Endothelial cell of umbilical vein (primary cell): ENCODE data around the gene CIC. TPM values are rescaled to one million over a fixed set of nuclear protein-coding genes. Genes with fewer than 3 reads are reported as not detected.
"Not testable (repeated sequence)": the region's sequence is repeated elsewhere in the genome, so short reads cannot be mapped to it uniquely, and the experiment has no call there.

Experiments used
- BruUV-seq: library from RNA; stranded (reverse); fragments of 400-500 nt; replicated peaks from 2 replicates; lab custom pipeline; 2021; lab: Mats Ljungman, UMichigan
- CTCF ChIA-PET: fragments of 300-600, 350-600 bp; sonication (Branson Sonifier 250); formaldehyde crosslinking; loops from one replicate; lab custom pipeline; 2021; ENCODE audit warnings: antibody characterized with exemption, inconsistent platforms; lab: Charles Lee
- POLR2A ChIA-PET: fragments of 300-600, 350-600 bp; sonication (Branson Sonifier 250); formaldehyde crosslinking; loops from one replicate; lab custom pipeline; 2021; ENCODE audit warnings: antibody characterized with exemption, inconsistent platforms; lab: Charles Lee
- DNase-seq: peaks from one replicate; pipeline ENCODE4 v3.0.0-alpha.2; 2011; ENCODE audit warnings: low read depth, low spot score
- FAIRE-seq: peaks from 2 replicates; lab custom pipeline; 2011; peaks lifted over from hg19 to GRCh38; lab: Jason Lieb, UNC
- H2AFZ ChIP-seq: 2 replicates; pipeline ENCODE4 v1.6.0; 2012; ENCODE audit warnings: low read depth, low read length, control low read depth, inconsistent platforms
- H3K27ac ChIP-seq: 2 replicates; pipeline ENCODE4 v1.5.1; 2011; ENCODE audit warnings: low read depth, mild to moderate bottlenecking, control low read depth, low read length, moderate library complexity; ENCODE audit not compliant: insufficient read depth
- H3K27me3 ChIP-seq, 2 experiments: 2 replicates each; pipeline versions ENCODE4 v1.6.0 to v1.6.1; 2011; ENCODE audit warnings: low read length in 2 of 2, mixed read lengths in 1 of 2; ENCODE audit not compliant: control insufficient read depth in 2 of 2, insufficient read depth in 2 of 2
- H3K36me3 ChIP-seq, 2 experiments: 2 replicates in 1 of 2; 3 replicates in 1 of 2; pipeline ENCODE4 v1.5.1; 2011; ENCODE audit warnings: low read length in 2 of 2, mild to moderate bottlenecking in 1 of 2, moderate library complexity in 1 of 2; ENCODE audit not compliant: control insufficient read depth in 2 of 2, insufficient read depth in 2 of 2; ENCODE audit errors: extremely low read depth in 1 of 2
- H3K4me1 ChIP-seq: 3 replicates; pipeline ENCODE4 v1.5.1; 2011; ENCODE audit warnings: mild to moderate bottlenecking, low read length; ENCODE audit not compliant: control insufficient read depth, insufficient read depth; ENCODE audit errors: extremely low read depth
- H3K4me2 ChIP-seq: 2 replicates; pipeline ENCODE4 v1.6.1; 2011; ENCODE audit warnings: low read length, control low read depth, mixed read lengths; ENCODE audit not compliant: insufficient read depth
- H3K4me3 ChIP-seq, 3 experiments: fragments of 200-600 bp in 1 of 3; sonication (generic), shearing (Covaris generic) in 1 of 3; replicated peaks in 1 of 3; 2 replicates each; pipeline ENCODE4 v1.5.1; 2011 to 2016; ENCODE audit warnings: control low read depth in 3 of 3, low read length in 3 of 3, mild to moderate bottlenecking in 2 of 3, inconsistent platforms in 1 of 3, low read depth in 1 of 3, moderate library complexity in 1 of 3; ENCODE audit not compliant: insufficient read depth in 1 of 3
- H3K79me2 ChIP-seq: 2 replicates; pipeline ENCODE4 v1.6.0; 2012; ENCODE audit warnings: low read length, inconsistent platforms; ENCODE audit not compliant: control insufficient read depth, insufficient read depth
- H3K9ac ChIP-seq: replicated peaks from 2 replicates; pipeline ENCODE3; 2011; ENCODE audit warnings: low read length, control low read depth; ENCODE audit not compliant: insufficient read depth; ENCODE audit errors: extremely low read depth
- H3K9me1 ChIP-seq: replicated peaks from 3 replicates; pipeline ENCODE4 v1.6.0; 2011; ENCODE audit warnings: mild to moderate bottlenecking, low read length; ENCODE audit not compliant: control insufficient read depth, insufficient read depth; ENCODE audit errors: extremely low read depth
- H3K9me3 ChIP-seq: replicated peaks from 2 replicates; pipeline ENCODE4 v1.5.1; 2012; ENCODE audit warnings: low read length, inconsistent platforms; ENCODE audit not compliant: control insufficient read depth, insufficient read depth
- H4K20me1 ChIP-seq: replicated peaks from 2 replicates; pipeline ENCODE3; 2011; ENCODE audit warnings: mild to moderate bottlenecking, low read length; ENCODE audit not compliant: control insufficient read depth, insufficient read depth; ENCODE audit errors: extremely low read depth
- CTCF ChIP-seq, 2 donors: IDR thresholded peaks; 1 replicate in 1 of 2; 2 replicates in 1 of 2; pipeline ENCODE4 v1.5.1; 2011; ENCODE audit warnings: low read length in 2 of 2, mild to moderate bottlenecking in 2 of 2, moderate library complexity in 2 of 2, control low read depth in 1 of 2, inconsistent platforms in 1 of 2, low read depth in 1 of 2; ENCODE audit not compliant: insufficient read depth in 1 of 2; ENCODE audit errors: extremely low read depth in 1 of 2
- EZH2 ChIP-seq: IDR thresholded peaks from 2 replicates; pipeline ENCODE4 v1.6.1; 2012; ENCODE audit warnings: borderline replicate concordance, low read depth, mild to moderate bottlenecking, moderate library complexity, low read length, inconsistent platforms; ENCODE audit not compliant: severe bottlenecking
- FOS ChIP-seq: IDR thresholded peaks from 2 replicates; pipeline ENCODE4 v1.6.1; 2011; ENCODE audit warnings: mild to moderate bottlenecking, low read length, moderate library complexity, borderline replicate concordance; ENCODE audit not compliant: insufficient read depth
- GATA2 ChIP-seq: IDR thresholded peaks from 2 replicates; pipeline ENCODE4 v1.7.0; 2011; ENCODE audit warnings: low read depth, mild to moderate bottlenecking, moderate library complexity, mixed read lengths, low read length; ENCODE audit not compliant: insufficient read length, insufficient read depth
- JUN ChIP-seq: IDR thresholded peaks from 2 replicates; pipeline ENCODE4 v1.6.1; 2011; ENCODE audit warnings: borderline replicate concordance, low read depth; ENCODE audit not compliant: insufficient read length, insufficient read depth
- MAX ChIP-seq: IDR thresholded peaks from 2 replicates; pipeline ENCODE4 v1.6.1; 2011; ENCODE audit not compliant: insufficient read depth, insufficient read length
- MYC ChIP-seq: IDR thresholded peaks from one replicate; pipeline ENCODE4 v1.6.1; 2011; ENCODE audit warnings: mild to moderate bottlenecking, low read depth, low read length
- POLR2A ChIP-seq: IDR thresholded peaks from 2 replicates; pipeline ENCODE4 v1.6.1; 2012; ENCODE audit warnings: low read depth, mild to moderate bottlenecking, control low read depth, low read length
- POLR2AphosphoS5 ChIP-seq: IDR thresholded peaks from 2 replicates; pipeline ENCODE4 v1.6.1; 2012; ENCODE audit warnings: low read depth, mild to moderate bottlenecking, control low read depth, low read length, moderate library complexity; ENCODE audit not compliant: insufficient read depth
- dilution Hi-C: fragments of 300-500 bp; cut with MboI; formaldehyde crosslinking; loops from one replicate; pipeline ENCODE4 v1.15.0; 2019; ENCODE audit warnings: low sequenced_read_pairs; ENCODE audit not compliant: extremely low pct_ligation_motif_present
- intact Hi-C: fragments of 100-400 bp; cut with micrococcal nuclease; formaldehyde crosslinking; loops from one replicate; pipeline ENCODE4 v1.10.0; 2022
- polyA plus RNA-seq, 4 experiments: library from polyadenylated mRNA; depleted of rRNA in 3 of 4; stranded (reverse) in 3 of 4; unstranded in 1 of 4; fragments of >200 nt; gene quantifications; 2 replicates each; pipeline versions ENCODE4 v1.2.1 to v1.2.3, GENCODE V29; 2011 to 2012; ENCODE audit warnings: missing spikeins in 1 of 4
- total RNA-seq: library from RNA; stranded (reverse); gene quantifications from 2 replicates; pipeline ENCODE4 v1.2.3, GENCODE V29; 2021

The CIC gene
- total and polyA plus RNA-seq, 2 donors (not counting 3 experiments of a cell fraction or from before 2014, with no cell fraction given), result 18.4 to 86.0 TPM

DNA sequence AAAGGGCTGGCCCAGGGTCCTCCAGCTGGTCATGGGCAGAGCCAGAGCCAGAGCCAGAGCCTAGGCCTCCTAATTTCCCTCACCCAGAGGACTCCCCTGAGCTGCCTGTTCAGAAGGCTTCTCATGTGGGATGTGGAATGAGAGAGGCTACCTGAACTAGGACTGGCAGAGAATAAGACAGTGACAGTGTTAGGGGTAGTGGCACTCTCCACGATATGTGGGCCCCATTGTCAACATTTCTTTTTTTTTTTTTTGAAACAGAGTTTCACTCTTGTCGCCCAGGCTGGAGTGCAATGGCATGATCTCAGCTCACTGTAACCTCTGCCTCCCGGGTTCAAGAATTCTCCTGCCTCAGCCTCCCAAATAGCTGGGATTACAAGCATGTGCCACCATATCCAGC, 62.3 kb downstream of the CIC start:
- FAIRE-seq, H3K9ac ChIP-seq, H3K27me3 ChIP-seq, H3K36me3 ChIP-seq, H3K27ac ChIP-seq, H3K4me1 ChIP-seq, H3K4me2 ChIP-seq, dilution Hi-C loops, intact Hi-C loops, H3K4me3 ChIP-seq, H3K79me2 ChIP-seq, H3K9me1 ChIP-seq, H2AFZ ChIP-seq, POLR2A ChIA-PET, H4K20me1 ChIP-seq, DNase-seq, CTCF ChIA-PET, BruUV-seq, H3K9me3 ChIP-seq: not testable (repeated sequence)

- Histone ChIP-seq H2AFZ (no peak overlapping the region), H4K20me1 (no peaks in the 10 kb centered on the region), H3K4me2 (no peak overlapping the region), H3K79me2 (no peaks in the 10 kb centered on the region), H3K27me3 (no peaks in the 10 kb centered on the region), H3K9me1 (no peaks in the 10 kb centered on the region), H3K4me3 (no peak overlapping the region), H3K27ac (no peak overlapping the region), H3K9me3 (no peaks in the 10 kb centered on the region), H3K36me3 (peaks cover 0 to 7% of the 10 kb centered on the region in 2 experiments), H3K9ac (no peak overlapping the region), H3K4me1 (no peaks in the 10 kb centered on the region)
- no peak for DNase-seq
- dilution Hi-C loops (no loop called here), intact Hi-C loops (no loop called here)
- POLR2A ChIA-PET, result no interaction called here
- no peak for FAIRE-seq
- no TSS peak for BruUV-seq
- no peak for TF ChIP-seq MYC
- no peak for TF ChIP-seq GATA2
- no peak for TF ChIP-seq CTCF (IDR thresholded peaks at IDR 0.05; ENCODE audit: extremely low read depth in 1 of 2, insufficient read depth in 1 of 2, low read depth in 1 of 2, low read length in 2 of 2)
- no peak for TF ChIP-seq EZH2
- TF ChIP-seq FOS, result no peak
- no peak for TF ChIP-seq JUN
- TF ChIP-seq POLR2A, result no peak
- no peak for TF ChIP-seq POLR2AphosphoS5
- TF ChIP-seq MAX, result no peak
- CTCF ChIA-PET, result no interaction called here
Measured at GRCh38 chr19:42332059-42332458, 63.0 kb downstream of the CIC start.
